Sigmoid colon (tissue), 7 donors: ENCODE results near the gene FAH. TPM values are rescaled to one million over a fixed set of nuclear protein-coding genes. Genes with fewer than 3 reads are reported as not detected.

Source experiments
- DNase-seq: peaks from one replicate; pipeline ENCODE4 v3.0.0-alpha.2; 2019
- H3K27ac ChIP-seq, 4 donors: fragments of 200-600 bp; sonication (generic); one replicate each; pipeline ENCODE4 v1.5.1; 2016 to 2019; ENCODE audit warnings: mild to moderate bottlenecking in 1 of 4
- H3K27me3 ChIP-seq, 3 donors: fragments of 200-600 bp; sonication (generic); one replicate each; pipeline ENCODE4 v1.5.1; 2019; ENCODE audit warnings: mild to moderate bottlenecking in 1 of 3
- H3K36me3 ChIP-seq, 4 donors: fragments of 200-600 bp; sonication (generic); one replicate each; pipeline ENCODE4 v1.5.1; 2016 to 2019
- H3K4me1 ChIP-seq, 4 donors: fragments of 200-600 bp; sonication (generic); one replicate each; pipeline ENCODE4 v1.5.1; 2017 to 2019
- H3K4me3 ChIP-seq, 4 donors: fragments of 200-600 bp; sonication (generic); one replicate each; pipeline ENCODE4 v1.5.1; 2017 to 2019; ENCODE audit warnings: mild to moderate bottlenecking in 2 of 4, moderate library complexity in 1 of 4
- H3K9me3 ChIP-seq, 4 donors: fragments of 200-600 bp in 3 of 4; sonication (generic) in 3 of 4; one replicate each; pipeline versions ENCODE4 v1.5.1 to v1.6.1; 2013 to 2019
- EP300 ChIP-seq, 4 donors: sonication (generic); formaldehyde crosslinking; IDR thresholded peaks; one replicate each; pipeline ENCODE4 v1.6.1; 2017; ENCODE audit warnings: antibody characterized with exemption in 4 of 4
- POLR2A ChIP-seq, 2 donors: fragments of 450-650 bp; IDR thresholded peaks; one replicate each; pipeline ENCODE4 v1.6.1; 2016; ENCODE audit warnings: antibody characterized with exemption in 2 of 2, mild to moderate bottlenecking in 2 of 2, moderate library complexity in 2 of 2
- POLR2AphosphoS5 ChIP-seq, 4 donors: sonication (generic); formaldehyde crosslinking; IDR thresholded peaks; one replicate each; pipeline ENCODE4 v1.6.1; 2017; ENCODE audit warnings: antibody characterized with exemption in 4 of 4
- WGBS, 2 donors: extraction: QIAGEN DNeasy Blood & Tissue Kit; methylation state at CpG; one replicate each; pipeline ENCODE4 v1.1.7; 2013; 5-methylcytosine and 5-hydroxymethylcytosine counted together
- intact Hi-C: fragments of 100-400 bp; cut with DNase I; formaldehyde crosslinking; loops from one replicate; pipeline ENCODE4 v1.15.1; 2023
- polyA plus RNA-seq, 3 donors: library from polyadenylated mRNA; stranded (reverse); fragments of 200-250 nt; gene quantifications; one replicate each; pipeline ENCODE4 v1.2.3, GENCODE V29; 2013
- total RNA-seq, 4 donors: library from RNA; depleted of rRNA; stranded (reverse); fragments of >200 nt; gene quantifications; one replicate each; pipeline ENCODE4 v1.1.0, GENCODE V29; 2016
- TF ChIP-seq, protein P1 (sequence below), 4 experiments: fragments of 450-650 bp in 3 of 4; fragments of 200-600 bp in 1 of 4; IDR thresholded peaks; one replicate each; pipeline ENCODE4 v1.5.1; 2016 to 2019; ENCODE audit warnings: antibody characterized with exemption in 4 of 4, mild to moderate bottlenecking in 3 of 4, moderate library complexity in 2 of 4
- donor health status: healthy with polysubstance abuse.
- donor health status: Bipolar disorder and iron deficiency.
- donor health status: healthy.

Gene FAH
- total and polyA plus RNA-seq, 7 donors: 11.4 to 23.5 (median 14.4) TPM

DNA sequence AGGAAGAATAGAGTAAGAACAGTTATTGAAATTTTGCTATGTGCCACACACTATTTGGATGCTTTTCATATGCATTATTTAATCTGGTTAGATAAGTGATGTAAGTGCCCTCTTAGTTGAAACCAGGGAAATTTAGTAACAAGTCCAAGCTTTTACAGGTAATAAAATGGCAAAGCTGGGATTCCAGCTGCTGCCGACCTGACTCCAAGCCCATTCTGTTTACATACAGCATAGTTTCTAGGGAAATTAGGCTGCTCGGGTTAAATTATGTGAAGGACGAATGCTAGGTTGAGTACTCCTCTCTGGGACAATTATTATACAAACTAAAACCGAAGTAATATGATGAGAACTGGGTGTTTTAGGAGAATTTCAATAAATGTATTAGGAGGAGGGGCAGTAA is 38.7 kb upstream of the FAH start:
- TF ChIP-seq POLR2AphosphoS5 (IDR thresholded peaks at IDR 0.05) (no peak), EP300 (IDR thresholded peaks at IDR 0.05) (no peak)
- intact Hi-C loops: no loop called here
- Histone ChIP-seq H3K36me3 (no peaks in the 10 kb centered on the region), H3K27me3 (no peaks in the 10 kb centered on the region), H3K27ac (no peak overlapping the region), H3K4me1 (peaks cover 0 to 24% (median 10%) of the 10 kb centered on the region in 4 donors), H3K4me3 (no peak overlapping the region), H3K9me3 (no peaks in the 10 kb centered on the region)
- DNase-seq: no peak
- 21 to 67% methylated on average over 4 of the region's 4 CpGs for WGBS, 2 donors

DNA sequence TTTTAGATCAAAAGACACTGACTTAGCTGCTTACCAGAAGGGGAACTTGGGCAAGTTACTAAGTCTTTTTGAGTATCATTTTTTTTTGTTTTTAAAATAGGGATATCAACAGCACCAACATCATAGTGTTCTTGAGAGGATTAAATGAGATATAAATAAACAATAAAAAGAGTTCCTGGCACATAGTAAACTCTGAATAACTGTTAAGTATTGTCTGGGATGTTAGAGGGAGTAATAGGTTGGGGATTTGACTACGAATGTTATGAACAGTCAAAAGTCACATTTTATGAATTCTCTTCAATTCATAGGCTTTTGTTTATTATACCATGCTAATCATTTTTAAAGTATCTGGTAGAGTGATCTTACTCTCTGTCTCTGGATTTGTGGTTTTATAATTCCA is 37.8 kb upstream of the FAH start:
- no peak for DNase-seq
- intact Hi-C loops: no loop called here
- no peaks in the 10 kb centered on the region for H3K27me3 ChIP-seq
- TF ChIP-seq, protein P1, sequence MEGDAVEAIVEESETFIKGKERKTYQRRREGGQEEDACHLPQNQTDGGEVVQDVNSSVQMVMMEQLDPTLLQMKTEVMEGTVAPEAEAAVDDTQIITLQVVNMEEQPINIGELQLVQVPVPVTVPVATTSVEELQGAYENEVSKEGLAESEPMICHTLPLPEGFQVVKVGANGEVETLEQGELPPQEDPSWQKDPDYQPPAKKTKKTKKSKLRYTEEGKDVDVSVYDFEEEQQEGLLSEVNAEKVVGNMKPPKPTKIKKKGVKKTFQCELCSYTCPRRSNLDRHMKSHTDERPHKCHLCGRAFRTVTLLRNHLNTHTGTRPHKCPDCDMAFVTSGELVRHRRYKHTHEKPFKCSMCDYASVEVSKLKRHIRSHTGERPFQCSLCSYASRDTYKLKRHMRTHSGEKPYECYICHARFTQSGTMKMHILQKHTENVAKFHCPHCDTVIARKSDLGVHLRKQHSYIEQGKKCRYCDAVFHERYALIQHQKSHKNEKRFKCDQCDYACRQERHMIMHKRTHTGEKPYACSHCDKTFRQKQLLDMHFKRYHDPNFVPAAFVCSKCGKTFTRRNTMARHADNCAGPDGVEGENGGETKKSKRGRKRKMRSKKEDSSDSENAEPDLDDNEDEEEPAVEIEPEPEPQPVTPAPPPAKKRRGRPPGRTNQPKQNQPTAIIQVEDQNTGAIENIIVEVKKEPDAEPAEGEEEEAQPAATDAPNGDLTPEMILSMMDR (IDR thresholded peaks at IDR 0.05): no peak
- no peak for TF ChIP-seq EP300 (IDR thresholded peaks at IDR 0.05)
- TF ChIP-seq POLR2AphosphoS5 (IDR thresholded peaks at IDR 0.05): no peak
- no peak for TF ChIP-seq POLR2A (IDR thresholded peaks at IDR 0.05)
- no peaks in the 10 kb centered on the region for H3K9me3 ChIP-seq
- WGBS, 2 donors: 69 to 86% methylated on average over 1 of the region's 1 CpG
- H3K36me3 ChIP-seq: no peaks in the 10 kb centered on the region
- no peak overlapping the region for H3K4me3 ChIP-seq
- no peak overlapping the region for H3K27ac ChIP-seq
- H3K4me1 ChIP-seq: peaks cover 0 to 24% (median 10%) of the 10 kb centered on the region in 4 donors

DNA sequence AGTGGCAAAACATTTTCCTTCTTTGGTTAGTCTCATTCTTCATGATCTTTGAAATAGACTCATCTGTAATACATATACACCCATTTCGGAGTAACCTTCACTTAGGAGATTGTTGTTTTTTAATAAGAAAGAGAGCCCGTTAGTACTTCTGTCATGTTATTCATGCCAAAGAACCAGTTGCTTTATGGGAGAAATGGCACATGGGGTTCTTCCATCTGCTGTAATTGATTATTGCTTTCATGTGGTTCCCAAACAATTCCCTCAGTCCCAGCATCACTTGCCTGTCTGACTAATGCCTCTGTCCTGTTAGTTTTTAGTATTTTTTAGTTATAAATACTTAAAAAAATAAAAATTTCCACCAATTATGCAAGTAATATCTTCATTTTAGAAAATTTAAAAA is 33.8 kb upstream of the FAH start:
- Histone ChIP-seq H3K4me3 (no peak overlapping the region), H3K4me1 (peaks cover 0 to 17% (median 8%) of the 10 kb centered on the region in 4 donors), H3K9me3 (no peaks in the 10 kb centered on the region), H3K27ac (no peak overlapping the region), H3K27me3 (no peaks in the 10 kb centered on the region), H3K36me3 (peaks cover 0 to 22% (median 1%) of the 10 kb centered on the region in 4 donors)
- intact Hi-C loops: no loop called here
- DNase-seq: no peak
- TF ChIP-seq POLR2A (IDR thresholded peaks at IDR 0.05): no peak
- no peak for TF ChIP-seq POLR2AphosphoS5 (IDR thresholded peaks at IDR 0.05)
- TF ChIP-seq, protein P1 (IDR thresholded peaks at IDR 0.05): no peak
- no peak for TF ChIP-seq EP300 (IDR thresholded peaks at IDR 0.05)
- WGBS, 2 donors: 97% methylated on average over 2 of the region's 2 CpGs

DNA sequence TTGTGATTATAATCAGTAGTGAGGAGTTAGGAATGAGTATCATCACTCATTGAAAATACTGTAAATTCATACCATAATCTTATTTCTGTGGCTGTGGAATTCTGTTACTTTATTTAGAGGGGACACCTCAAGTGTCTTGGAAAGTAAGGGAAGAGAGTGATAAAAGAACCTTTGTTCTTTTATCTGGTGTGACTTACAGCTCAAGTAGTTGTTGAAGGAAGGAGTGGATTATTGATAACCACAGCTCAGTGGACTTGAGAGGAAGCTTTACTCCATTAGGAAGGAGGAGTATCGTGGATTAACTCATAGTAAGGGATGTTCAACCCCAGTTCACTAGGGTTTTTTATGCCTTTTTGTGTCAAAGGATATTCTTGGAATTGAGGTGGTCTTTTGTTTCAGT is 32.2 kb upstream of the FAH start:
- H3K27ac ChIP-seq: no peak overlapping the region
- peaks cover 0 to 4% (median 0%) of the 10 kb centered on the region in 4 donors for H3K4me1 ChIP-seq
- intact Hi-C loops: no loop called here
- DNase-seq: no peak
- peaks cover 0 to 33% (median 3%) of the 10 kb centered on the region in 4 donors for H3K36me3 ChIP-seq
- 83 to 93% methylated on average over 1 of the region's 1 CpG for WGBS, 2 donors
- no peaks in the 10 kb centered on the region for H3K9me3 ChIP-seq
- TF ChIP-seq POLR2AphosphoS5 (IDR thresholded peaks at IDR 0.05) (no peak), POLR2A (IDR thresholded peaks at IDR 0.05) (no peak)
- TF ChIP-seq, protein P1 (IDR thresholded peaks at IDR 0.05): no peak
- H3K27me3 ChIP-seq: no peaks in the 10 kb centered on the region
- no peak overlapping the region for H3K4me3 ChIP-seq

DNA sequence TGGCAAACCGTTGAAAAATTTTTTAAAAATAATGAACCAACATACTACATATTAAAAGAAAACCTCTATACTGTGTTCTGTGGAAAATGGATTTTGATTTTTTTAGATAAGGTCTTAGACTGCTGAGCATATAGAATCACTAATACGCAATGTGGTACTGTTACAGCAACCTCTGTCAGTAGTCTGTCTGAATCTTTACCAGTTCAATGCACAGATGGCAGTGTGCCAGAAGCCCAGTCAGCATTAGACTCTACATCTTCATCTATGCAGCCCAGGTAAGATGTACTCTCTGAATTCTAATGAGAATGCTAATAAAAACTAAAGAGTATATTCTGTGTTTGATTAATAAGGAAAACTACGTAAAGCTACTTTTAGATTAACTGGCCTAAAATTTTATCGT is 31.3 kb upstream of the FAH start:
- DNase-seq: no peak
- no peak overlapping the region for H3K27ac ChIP-seq
- 84 to 89% methylated on average over 4 of the region's 4 CpGs for WGBS, 2 donors
- no peaks in the 10 kb centered on the region for H3K9me3 ChIP-seq
- H3K4me3 ChIP-seq: no peak overlapping the region
- intact Hi-C loops: no loop called here
- H3K4me1 ChIP-seq: no peaks in the 10 kb centered on the region
- peaks cover 0 to 39% (median 3%) of the 10 kb centered on the region in 4 donors for H3K36me3 ChIP-seq
- TF ChIP-seq EP300 (IDR thresholded peaks at IDR 0.05) (no peak), POLR2AphosphoS5 (IDR thresholded peaks at IDR 0.05) (no peak), POLR2A (IDR thresholded peaks at IDR 0.05) (no peak)
- TF ChIP-seq, protein P1 (IDR thresholded peaks at IDR 0.05): no peak
- H3K27me3 ChIP-seq: no peaks in the 10 kb centered on the region
